Stimulated activated naive CD8-positive, alpha-beta T cell treated with anti-CD3 and anti-CD28 coated beads, Interleukin-15, amount 100 ng/mL, for 72 hours (primary cell): ENCODE results near the gene KTN1.

ENCODE experiments used
- ATAC-seq: fragments of 150-1000 bp; cut with Tn5 transposase; 2 replicates; pipeline ENCODE4 v1.10.0; 2021; ENCODE audit warnings: mild to moderate bottlenecking, moderate library complexity
- DNase-seq, 2 donors: peaks; one replicate each; pipeline ENCODE4 v3.0.0; 2021 to 2022
- H3K27ac Mint-ChIP-seq, 2 donors: one replicate each; pipeline ENCODE4 v1.8.0; 2022; ENCODE audit warnings: mild to moderate bottlenecking in 2 of 2, mixed read lengths in 2 of 2, moderate library complexity in 2 of 2
- H3K27me3 Mint-ChIP-seq: one replicate; pipeline ENCODE4 v1.8.0; 2022; ENCODE audit warnings: mixed read lengths
- H3K4me1 Mint-ChIP-seq: one replicate; pipeline ENCODE4 v1.8.0; 2022; ENCODE audit warnings: mild to moderate bottlenecking, mixed read lengths
- H3K4me3 Mint-ChIP-seq, 2 donors: one replicate each; pipeline ENCODE4 v1.8.0; 2022; ENCODE audit warnings: mild to moderate bottlenecking in 2 of 2, mixed read lengths in 2 of 2, moderate library complexity in 1 of 2
- H3K9me3 Mint-ChIP-seq, 2 donors: one replicate each; pipeline ENCODE4 v1.8.0; 2022; ENCODE audit warnings: mixed read lengths in 2 of 2

Gene KTN1

DNA sequence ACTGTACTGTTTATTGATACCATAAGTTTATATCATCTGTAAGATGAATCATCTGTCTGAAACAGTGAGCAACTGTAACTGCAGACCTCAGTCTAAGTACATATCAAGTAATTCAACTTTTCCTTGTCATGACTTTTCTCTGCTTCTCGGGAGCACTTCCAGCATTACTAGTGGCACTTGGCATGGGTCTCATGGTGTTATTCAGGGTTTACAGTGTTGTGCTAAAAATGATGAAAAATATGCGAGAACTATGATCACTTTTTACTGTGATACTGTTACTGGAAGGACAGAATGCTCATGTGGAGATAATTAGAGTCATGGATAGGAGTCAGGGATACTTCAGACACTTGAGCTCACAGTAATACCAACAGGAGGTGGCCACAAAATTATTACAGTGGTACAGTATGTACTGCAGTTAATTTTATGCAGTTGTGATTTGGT is 8.3 kb downstream of the KTN1 start:
- no peak overlapping the region for H3K27ac Mint-ChIP-seq
- DNase-seq: no peak
- H3K4me3 Mint-ChIP-seq: no peak overlapping the region
- H3K9me3 Mint-ChIP-seq: no peaks in the 10 kb centered on the region
- peaks cover 53% of the 10 kb centered on the region for H3K4me1 Mint-ChIP-seq
- no peak for ATAC-seq
- H3K27me3 Mint-ChIP-seq: no peaks in the 10 kb centered on the region

DNA sequence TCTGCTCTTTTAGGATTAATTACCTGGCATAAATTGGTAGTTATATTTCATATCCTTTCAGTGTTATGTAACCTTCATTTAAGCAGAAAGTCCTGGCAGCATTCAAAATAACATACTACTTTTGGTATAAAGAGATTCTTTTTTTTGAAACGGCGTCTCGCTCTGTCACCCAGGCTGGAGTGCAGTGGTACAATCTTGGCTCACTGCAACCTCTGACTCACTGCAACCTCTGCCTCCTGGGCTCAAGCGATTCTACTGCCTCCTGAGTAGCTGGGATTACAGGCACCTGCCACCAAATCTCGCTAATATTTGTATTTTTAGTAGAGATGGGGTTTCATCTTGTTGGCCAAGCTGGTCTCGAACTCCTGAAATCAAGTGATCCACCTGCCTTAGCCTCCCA is 9.2 kb downstream of the KTN1 start:
- Mint-ChIP-seq H3K4me3 (no peak overlapping the region), H3K27ac (no peak overlapping the region), H3K9me3 (no peaks in the 10 kb centered on the region), H3K27me3 (no peaks in the 10 kb centered on the region), H3K4me1 (peaks cover 62% of the 10 kb centered on the region)
- ATAC-seq (no peak), DNase-seq (no peak)

DNA sequence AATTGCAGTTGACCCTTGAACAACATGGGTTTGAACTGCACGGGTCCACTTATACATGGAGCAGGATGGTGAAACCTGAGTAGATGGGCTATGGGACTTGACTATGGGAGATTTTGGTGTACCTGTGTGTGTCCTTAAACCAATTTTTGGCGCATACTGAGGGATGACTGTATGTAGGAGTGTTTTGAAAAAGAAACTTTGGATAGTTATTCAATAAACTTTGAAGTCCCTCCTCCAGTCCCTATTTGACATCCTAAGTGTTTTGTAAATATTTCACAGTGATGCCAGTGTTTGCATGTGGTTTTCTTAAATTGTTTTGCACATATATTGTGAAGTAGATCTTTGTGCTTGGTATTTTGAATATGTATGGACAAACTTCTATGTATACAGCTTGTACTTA is 12.4 kb downstream of the KTN1 start:
- H3K9me3 Mint-ChIP-seq: no peaks in the 10 kb centered on the region
- no peaks in the 10 kb centered on the region for H3K27me3 Mint-ChIP-seq
- DNase-seq (no peak), ATAC-seq (no peak)
- H3K4me3 Mint-ChIP-seq: no peak overlapping the region
- H3K27ac Mint-ChIP-seq: no peak overlapping the region
- peaks cover 49% of the 10 kb centered on the region for H3K4me1 Mint-ChIP-seq

DNA sequence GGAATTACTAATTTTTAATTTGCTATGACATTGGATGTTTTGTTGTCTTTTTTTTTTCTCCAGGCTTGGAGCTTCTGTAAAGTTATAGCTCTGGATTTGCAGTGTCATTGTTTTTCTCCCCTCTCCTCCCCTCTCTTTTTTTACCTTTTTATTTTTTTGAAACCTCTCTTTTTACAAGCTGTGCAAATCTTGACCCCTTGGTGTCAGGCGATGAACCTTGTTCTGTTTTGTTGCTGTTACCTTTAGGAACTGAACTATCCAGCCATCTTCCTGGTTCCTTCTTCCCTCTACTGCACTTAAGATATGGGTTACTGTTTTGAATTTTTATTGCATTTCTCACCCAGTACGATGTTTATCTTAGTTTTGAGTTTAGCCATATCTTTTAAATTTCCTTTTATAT is 13.7 kb downstream of the KTN1 start:
- no peaks in the 10 kb centered on the region for H3K27me3 Mint-ChIP-seq
- no peak overlapping the region for H3K4me3 Mint-ChIP-seq
- DNase-seq: no peak
- ATAC-seq: no peak
- no peak overlapping the region for H3K27ac Mint-ChIP-seq
- peaks cover 38% of the 10 kb centered on the region for H3K4me1 Mint-ChIP-seq
- H3K9me3 Mint-ChIP-seq: no peaks in the 10 kb centered on the region

DNA sequence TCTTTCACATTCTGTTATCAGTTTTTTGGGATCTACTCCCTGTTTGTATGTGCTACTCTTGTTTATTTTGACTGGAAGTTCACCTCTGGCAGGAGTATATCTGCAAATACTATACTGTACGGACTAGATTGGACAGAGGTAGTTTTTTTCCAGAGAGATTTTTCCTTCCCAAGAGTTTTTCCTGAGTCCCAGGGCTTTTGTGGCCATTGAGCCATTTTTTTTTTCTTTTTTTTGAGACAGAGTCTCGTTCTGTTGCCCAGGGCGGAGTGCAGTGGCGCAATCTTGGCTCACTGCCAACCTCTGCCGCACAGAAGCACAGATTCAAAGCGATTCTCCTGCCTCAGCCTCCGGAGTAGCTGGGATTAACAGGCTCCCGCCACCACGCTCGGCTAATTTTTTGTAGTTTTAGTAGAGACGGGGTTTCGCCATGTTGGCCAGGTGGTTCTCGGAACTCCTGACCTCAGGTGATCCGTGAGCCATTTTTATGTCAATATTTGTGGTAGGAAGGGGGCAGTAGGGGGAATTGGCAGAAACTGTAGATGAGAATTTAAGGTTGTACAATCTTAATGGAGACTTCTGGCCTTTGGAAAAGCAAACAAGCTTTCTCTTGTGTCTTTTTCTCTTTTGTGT is 19.4 kb downstream of the KTN1 start:
- no peaks in the 10 kb centered on the region for H3K27me3 Mint-ChIP-seq
- H3K4me1 Mint-ChIP-seq: peaks cover 12% of the 10 kb centered on the region
- H3K27ac Mint-ChIP-seq: no peak overlapping the region
- no peak for DNase-seq
- H3K9me3 Mint-ChIP-seq: no peaks in the 10 kb centered on the region
- no peak overlapping the region for H3K4me3 Mint-ChIP-seq
- no peak for ATAC-seq

DNA sequence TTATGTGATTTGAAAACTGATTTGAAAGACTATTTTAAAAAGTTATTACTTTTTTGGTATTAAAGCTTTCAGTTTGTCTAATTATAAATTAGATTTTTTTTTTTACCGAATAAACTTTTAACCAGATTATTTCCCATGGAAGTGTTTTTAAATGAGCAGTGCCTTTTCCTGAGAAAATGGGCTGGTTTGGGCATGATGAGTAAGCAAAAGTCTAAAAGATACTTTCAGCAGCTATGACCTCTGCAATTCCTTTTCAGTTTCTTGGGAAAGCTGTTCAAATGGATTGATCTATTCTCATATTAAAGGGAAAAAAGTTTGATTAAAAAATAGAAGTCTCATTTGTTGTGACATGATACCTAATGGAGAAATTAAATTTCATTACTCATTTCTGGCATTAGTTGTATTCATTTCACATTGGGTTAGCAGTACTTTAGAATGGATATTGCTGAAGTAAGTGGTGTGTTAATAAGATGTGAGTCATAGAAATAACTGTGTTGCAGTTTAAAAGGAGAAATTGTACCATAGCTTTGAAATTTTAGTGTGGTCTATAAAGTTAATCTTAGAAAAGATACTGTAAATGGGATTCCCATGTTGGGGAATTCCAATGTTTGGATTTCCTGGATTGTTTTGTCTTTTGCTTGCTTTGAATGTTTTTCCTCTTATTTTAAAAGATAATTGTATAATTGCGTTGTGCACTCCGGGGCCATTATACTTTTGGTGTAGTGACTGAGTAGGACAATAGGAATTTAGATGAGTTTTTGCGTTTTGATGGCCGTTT is 21.0 kb downstream of the KTN1 start:
- DNase-seq (no peak), ATAC-seq (peak; percentile 64)
- Mint-ChIP-seq H3K4me3 (no peak overlapping the region), H3K9me3 (no peaks in the 10 kb centered on the region), H3K27me3 (no peaks in the 10 kb centered on the region), H3K4me1 (peaks cover 7% of the 10 kb centered on the region), H3K27ac (peak overlapping the region in 1 of 2 donors; percentile 8)

DNA sequence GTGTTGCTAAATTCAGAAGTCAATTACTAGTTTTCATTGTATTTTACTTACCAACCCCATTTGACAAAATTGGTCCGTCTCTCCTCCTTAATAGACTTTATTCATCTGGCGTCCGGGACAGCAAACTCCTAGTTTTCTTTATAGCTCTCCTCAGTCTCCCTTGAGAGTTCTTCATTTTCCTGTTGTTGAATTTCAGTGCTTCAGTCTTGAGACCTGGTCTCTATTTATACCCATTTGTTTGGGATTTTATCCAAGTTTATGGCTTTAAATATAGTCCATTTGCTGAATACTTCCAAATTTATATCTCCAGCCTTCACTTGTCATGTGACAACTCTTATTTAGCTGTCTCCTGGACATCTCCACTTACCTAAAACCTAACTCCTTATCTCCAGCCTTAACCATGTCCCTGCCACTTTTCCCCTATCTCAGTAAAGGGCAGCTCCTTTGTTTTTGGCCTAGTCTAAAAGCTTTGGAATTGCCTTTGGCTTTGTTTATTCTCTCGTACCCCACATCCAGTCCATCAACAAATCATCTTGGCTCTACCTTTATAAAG is 23.5 kb downstream of the KTN1 start:
- Mint-ChIP-seq H3K9me3 (no peaks in the 10 kb centered on the region), H3K4me3 (no peak overlapping the region), H3K27me3 (no peaks in the 10 kb centered on the region), H3K4me1 (peaks cover 6% of the 10 kb centered on the region), H3K27ac (no peak overlapping the region)
- no peak for DNase-seq
- ATAC-seq: no peak

DNA sequence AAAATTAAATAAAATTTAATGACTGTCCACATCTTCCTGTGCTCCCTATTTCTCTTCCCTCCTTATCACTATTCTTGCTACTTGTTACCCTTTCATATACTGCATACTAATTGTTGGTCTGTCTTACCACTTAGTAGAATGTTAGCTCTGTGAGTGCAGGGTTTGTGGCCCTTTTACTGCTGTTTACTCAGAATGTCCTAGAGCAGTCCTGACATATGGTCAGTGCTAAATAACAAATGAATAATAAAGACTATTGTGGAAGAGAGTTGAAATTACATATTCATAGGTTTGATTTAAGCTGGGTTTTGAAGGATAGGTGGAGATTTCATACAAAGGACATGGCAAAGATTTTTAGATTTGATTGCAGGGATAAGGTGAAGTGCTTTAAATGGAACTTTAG is 24.5 kb downstream of the KTN1 start:
- H3K9me3 Mint-ChIP-seq: no peaks in the 10 kb centered on the region
- H3K4me3 Mint-ChIP-seq: no peak overlapping the region
- no peaks in the 10 kb centered on the region for H3K27me3 Mint-ChIP-seq
- DNase-seq: no peak
- H3K27ac Mint-ChIP-seq: no peak overlapping the region
- ATAC-seq: no peak
- peaks cover 14% of the 10 kb centered on the region for H3K4me1 Mint-ChIP-seq

DNA sequence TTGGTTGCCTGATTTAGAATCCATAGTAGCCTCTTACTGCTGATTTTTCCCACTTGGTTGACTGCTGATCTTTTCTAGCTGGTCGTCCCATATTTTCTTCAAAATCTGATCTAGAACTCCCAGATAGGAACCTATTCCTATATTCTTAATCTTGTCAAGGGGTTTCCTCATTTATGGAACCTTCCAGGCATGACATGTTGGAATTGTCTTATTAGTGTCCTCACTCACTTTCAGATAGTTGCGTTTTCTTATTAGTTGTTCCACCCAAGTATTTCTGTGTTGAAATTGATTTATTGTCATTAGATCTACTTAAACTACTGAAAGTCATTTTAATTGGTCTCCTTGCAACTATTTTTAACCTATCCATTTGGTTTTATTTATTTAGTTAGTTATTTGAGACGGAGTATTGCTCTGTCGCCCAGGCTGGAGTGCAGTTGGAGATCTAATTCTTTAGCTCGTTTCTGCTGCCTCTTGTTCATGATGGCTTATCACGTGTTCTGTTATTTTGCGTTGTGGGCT is 25.0 kb downstream of the KTN1 start:
- Mint-ChIP-seq H3K27ac (no peak overlapping the region), H3K4me3 (no peak overlapping the region), H3K4me1 (peaks cover 18% of the 10 kb centered on the region), H3K9me3 (no peaks in the 10 kb centered on the region), H3K27me3 (no peaks in the 10 kb centered on the region)
- no peak for DNase-seq
- ATAC-seq: no peak

DNA sequence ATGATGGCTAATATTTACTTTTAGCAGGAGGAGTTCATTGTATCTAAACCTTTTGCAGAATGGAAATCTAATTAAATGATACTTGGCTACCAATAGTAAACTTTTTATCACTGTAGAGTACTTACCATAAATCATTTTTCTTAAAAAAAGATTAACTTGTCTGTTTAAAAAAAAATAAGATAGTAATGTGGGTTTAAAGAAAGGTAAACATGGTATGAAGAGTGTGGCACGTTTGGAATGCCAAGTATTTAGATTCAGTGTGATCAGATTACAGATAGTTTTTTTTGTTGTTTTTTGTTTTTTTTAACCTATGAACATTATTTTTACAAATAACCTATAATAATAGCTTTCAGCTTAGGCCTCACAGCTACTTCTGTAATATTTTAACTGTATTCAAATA is 25.8 kb downstream of the KTN1 start:
- no peak overlapping the region for H3K27ac Mint-ChIP-seq

DNA sequence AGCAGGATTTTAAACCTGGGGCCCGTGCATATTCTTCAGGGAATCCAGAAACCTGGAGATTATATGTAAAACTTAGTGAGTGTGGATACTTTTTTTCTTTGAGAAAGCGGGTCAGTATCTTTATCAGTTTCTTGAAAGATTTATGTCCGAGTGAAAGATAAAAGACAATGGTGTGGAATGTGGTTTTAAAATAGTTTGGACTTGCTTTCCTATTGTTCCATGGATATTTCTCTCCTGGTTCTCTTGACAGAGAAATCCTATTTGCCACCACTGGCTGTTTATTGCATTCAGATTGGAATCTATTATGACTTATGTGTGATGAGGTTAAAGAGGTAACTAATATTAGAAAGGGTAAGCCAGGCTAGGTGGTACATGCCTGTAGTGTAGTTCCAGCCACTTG is 27.4 kb downstream of the KTN1 start:
- H3K9me3 Mint-ChIP-seq: no peaks in the 10 kb centered on the region
- no peak overlapping the region for H3K27ac Mint-ChIP-seq
- peaks cover 17% of the 10 kb centered on the region for H3K4me1 Mint-ChIP-seq
- DNase-seq: no peak
- H3K4me3 Mint-ChIP-seq: no peak overlapping the region
- no peak for ATAC-seq
- H3K27me3 Mint-ChIP-seq: no peaks in the 10 kb centered on the region

More for the DNA sequence above, 25.8 kb downstream of the KTN1 start:
- Mint-ChIP-seq H3K4me1 (peaks cover 12% of the 10 kb centered on the region), H3K27me3 (no peaks in the 10 kb centered on the region), H3K9me3 (no peaks in the 10 kb centered on the region), H3K4me3 (no peak overlapping the region)
- ATAC-seq (no peak), DNase-seq (no peak)

DNA sequence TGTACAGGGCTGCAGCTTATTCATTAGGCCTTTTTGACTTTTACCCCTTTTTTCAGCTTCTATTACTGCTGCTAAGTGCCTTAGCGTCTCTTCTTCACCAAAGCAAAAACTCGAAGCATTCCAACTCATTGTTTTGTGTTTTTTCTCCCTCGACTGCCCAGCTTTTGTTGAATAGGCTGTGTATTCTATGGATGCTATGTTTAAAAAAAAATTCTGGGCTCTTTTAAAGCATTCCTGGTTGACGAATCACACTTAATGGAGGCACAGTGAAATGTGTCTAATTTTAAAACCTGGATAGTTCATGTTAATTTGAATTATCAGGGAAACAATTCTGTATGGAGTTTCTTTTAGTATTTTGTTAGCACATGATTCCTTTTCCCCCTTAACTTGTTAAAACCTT is 29.7 kb downstream of the KTN1 start:
- Mint-ChIP-seq H3K27me3 (no peaks in the 10 kb centered on the region), H3K4me3 (no peak overlapping the region), H3K27ac (no peak overlapping the region), H3K9me3 (no peaks in the 10 kb centered on the region), H3K4me1 (peaks cover 17% of the 10 kb centered on the region)
- DNase-seq: no peak
- no peak for ATAC-seq

DNA sequence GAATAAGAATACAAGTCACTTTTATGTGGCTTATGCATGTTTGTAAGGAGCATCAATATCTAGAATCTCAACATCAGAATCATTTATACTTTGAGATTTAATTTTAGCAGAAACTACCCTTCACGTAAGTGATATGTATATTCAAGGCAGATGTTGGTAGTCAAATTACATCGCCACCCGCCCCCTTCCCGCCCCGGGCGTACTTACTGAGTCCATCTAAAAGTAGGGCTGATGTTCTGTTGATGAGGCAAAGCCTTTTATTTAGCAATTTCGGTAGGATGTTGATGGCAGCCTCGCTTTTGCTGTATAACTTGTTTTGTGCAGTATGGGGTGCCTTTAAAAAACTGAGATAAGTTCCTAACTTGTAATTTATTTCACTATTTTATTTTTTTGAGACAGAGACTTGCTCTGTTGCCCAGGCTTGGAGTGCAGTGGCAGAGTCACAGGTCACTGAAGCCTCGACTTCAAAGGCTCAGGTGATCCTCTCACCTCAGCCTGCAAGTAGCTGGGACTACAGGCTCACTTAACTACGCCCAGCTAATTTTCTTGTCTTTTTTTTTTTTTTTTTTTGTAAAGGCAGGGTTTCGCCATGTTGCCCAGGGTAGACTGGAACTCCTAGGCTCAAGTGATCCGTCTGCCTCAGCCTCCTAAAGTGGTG is 30.8 kb downstream of the KTN1 start:
- H3K27ac Mint-ChIP-seq: peak overlapping the region in 1 of 2 donors; percentile 19
- no peaks in the 10 kb centered on the region for H3K27me3 Mint-ChIP-seq
- no peak for ATAC-seq
- no peak for DNase-seq
- no peaks in the 10 kb centered on the region for H3K9me3 Mint-ChIP-seq
- peaks cover 17% of the 10 kb centered on the region for H3K4me1 Mint-ChIP-seq
- no peak overlapping the region for H3K4me3 Mint-ChIP-seq

DNA sequence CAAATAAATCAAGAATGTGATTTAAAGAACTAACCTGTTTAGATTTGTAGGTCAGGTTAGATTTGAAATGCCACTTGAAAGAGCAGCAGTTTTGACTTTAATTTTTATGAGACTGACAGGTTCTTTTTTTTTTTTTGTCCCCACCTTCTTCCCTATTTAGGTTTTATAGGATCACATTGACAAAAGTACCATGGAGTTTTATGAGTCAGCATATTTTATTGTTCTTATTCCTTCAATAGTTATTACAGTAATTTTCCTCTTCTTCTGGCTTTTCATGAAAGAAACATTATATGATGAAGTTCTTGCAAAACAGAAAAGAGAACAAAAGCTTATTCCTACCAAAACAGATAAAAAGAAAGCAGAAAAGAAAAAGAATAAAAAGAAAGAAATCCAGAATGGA is 31.9 kb downstream of the KTN1 start:
- H3K27me3 Mint-ChIP-seq: no peaks in the 10 kb centered on the region
- ATAC-seq: no peak
- peak overlapping the region in 1 of 2 donors; percentile 24 for H3K27ac Mint-ChIP-seq
- H3K4me3 Mint-ChIP-seq: no peak overlapping the region
- H3K4me1 Mint-ChIP-seq: peaks cover 17% of the 10 kb centered on the region
- DNase-seq: no peak
- H3K9me3 Mint-ChIP-seq: no peaks in the 10 kb centered on the region

DNA sequence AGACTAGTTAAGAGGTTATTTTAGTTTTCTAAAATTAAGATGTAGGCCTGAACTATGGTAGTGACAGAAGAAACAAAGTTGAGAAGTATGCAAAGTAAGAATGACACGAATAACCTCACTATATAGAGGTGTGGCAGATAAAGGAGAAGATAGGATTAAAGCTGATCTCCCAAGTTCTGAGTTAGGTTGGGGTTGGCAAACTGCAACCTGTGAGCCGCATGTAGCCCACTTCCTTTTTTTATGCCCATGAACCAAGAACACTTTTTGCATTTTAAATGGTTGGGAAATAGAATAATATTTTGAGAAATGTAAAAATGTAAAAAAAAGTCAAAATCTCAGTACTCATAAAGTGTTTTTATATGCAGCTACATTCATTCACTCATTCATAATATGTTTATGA is 34.3 kb downstream of the KTN1 start:
- H3K4me3 Mint-ChIP-seq: no peak overlapping the region
- no peak overlapping the region for H3K27ac Mint-ChIP-seq
- ATAC-seq: no peak
- DNase-seq: no peak
- H3K27me3 Mint-ChIP-seq: no peaks in the 10 kb centered on the region
- peaks cover 0 to 4% of the 10 kb centered on the region in 2 donors for H3K9me3 Mint-ChIP-seq
- peaks cover 12% of the 10 kb centered on the region for H3K4me1 Mint-ChIP-seq

DNA sequence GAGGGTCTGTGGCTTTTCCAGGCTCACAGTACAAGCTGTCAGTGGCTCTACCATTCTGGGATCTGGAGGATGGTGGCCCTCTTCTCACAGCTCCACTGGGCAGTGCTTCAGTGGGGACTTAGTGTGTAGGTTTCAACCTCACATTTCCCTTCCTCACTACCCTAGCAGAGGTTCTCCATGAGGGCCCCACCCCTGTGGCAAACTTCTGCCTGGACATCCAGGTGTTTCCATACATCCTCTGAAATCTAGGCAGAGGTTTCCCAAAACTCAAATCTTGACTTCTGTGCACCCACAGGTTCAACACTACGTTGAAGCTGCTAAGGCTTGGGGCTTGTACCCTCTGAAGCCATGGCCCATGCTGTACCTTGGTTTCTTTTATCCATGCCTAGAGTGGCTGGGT is 40.3 kb downstream of the KTN1 start:
- H3K4me1 Mint-ChIP-seq: no peaks in the 10 kb centered on the region
- H3K9me3 Mint-ChIP-seq: peaks cover 0 to 18% of the 10 kb centered on the region in 2 donors
- no peak overlapping the region for H3K4me3 Mint-ChIP-seq
- no peak overlapping the region for H3K27ac Mint-ChIP-seq
- ATAC-seq: no peak
- H3K27me3 Mint-ChIP-seq: no peaks in the 10 kb centered on the region
- no peak for DNase-seq
